Activated CD4-positive, alpha-beta T cell treated with anti-CD3 and anti-CD28 coated beads, Interleukin-2, amount 50 U/mL, for 1 hour (primary cell): ENCODE data around the gene MAP1S.

Experiments
- DNase-seq: peaks from one replicate; pipeline ENCODE4 v3.0.0-alpha.2; 2020

Gene MAP1S

DNA sequence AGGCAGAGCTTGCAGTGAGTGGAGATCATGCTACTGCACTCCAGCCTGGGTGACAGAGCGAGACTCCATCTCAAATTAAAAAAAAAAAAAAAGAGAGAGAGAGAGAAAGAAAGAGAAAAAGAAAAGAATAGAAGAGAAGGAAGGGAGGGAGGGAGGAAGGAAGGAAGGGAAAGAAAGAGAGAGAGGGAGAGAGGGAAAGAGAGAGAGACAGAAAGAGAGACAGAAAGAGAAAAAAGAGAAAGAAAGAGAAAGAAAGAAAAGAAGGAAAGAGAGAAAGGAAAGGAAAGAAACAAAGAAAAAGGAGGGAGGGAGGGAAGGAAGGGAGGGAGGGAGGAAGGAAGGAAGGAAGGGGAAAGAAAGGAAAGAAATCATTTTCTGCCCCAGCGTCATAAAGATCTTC, 24.1 kb upstream of the MAP1S start:
- DNase-seq = no peak

DNA sequence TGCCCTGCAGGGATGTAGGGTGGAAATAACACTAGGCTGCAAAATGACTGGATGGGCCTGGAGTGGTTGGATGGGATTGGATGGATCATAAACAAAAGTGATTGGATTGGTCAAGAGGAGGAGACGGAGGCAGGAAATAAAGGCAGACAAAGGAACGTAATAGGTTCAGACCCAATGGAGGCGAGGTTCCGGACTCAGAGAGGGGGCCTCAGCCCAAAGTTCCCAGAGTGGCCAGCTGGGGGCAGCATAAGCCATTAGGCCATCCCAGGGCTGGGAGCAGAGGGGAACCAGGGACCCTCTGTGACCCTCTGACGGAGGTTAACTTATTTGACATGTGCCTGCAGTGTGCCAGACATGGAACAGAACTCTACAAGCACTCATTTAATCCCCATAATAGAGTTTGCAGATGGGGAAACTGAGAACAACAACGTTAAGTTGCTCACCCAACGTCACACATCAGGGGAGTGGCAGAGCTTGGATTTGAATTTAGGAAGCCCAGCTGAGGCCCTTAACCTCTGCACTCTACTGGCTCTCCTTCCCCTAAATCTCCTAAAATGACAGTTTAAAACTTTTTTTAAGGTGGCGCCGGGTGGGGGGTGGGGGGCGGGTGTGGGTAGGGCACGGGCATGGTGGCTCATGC, 15.3 kb upstream of the MAP1S start:
- DNase-seq = peak; percentile 72

DNA sequence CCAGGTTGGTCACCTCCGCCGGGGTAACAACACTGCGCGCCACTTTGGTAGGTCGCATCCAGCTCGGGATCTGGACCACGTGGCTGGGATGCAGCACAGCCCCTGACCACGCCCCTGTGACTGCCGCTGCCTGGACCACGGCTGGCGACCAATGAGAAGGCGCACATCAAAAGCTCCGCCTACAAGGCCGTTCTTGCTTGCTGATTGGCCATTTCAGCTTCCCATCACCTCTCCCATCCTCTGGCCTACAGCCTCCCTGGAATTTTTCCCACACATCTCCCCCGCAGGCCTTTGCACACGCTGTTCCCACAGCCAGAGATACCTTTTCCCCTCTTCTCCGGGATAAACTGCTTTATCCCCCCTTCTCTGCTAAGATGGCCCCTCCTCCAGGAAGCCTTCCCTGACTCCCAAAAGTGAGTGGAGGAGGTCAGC, 12.5 kb upstream of the MAP1S start:
- DNase-seq = no peak

DNA sequence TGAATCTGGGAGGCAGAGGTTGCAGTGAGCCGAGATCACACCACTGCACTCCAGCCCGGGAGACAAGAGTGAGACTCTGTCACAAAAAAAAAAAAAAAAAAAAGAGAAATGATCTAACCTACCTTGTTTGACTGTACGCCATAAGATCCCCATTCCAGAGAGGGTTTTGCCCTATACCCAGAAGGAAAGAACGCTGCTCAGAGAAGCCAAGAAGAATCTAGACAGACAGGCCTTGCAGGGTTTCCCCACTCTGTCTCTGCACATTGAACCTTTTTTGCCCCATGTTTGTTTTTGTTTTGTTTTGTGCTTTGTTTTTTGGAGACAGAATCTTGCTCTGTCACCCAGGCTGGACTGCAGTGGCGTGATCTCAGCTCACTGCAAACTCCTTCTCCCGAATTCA, 7.4 kb upstream of the MAP1S start:
- DNase-seq = no peak

DNA sequence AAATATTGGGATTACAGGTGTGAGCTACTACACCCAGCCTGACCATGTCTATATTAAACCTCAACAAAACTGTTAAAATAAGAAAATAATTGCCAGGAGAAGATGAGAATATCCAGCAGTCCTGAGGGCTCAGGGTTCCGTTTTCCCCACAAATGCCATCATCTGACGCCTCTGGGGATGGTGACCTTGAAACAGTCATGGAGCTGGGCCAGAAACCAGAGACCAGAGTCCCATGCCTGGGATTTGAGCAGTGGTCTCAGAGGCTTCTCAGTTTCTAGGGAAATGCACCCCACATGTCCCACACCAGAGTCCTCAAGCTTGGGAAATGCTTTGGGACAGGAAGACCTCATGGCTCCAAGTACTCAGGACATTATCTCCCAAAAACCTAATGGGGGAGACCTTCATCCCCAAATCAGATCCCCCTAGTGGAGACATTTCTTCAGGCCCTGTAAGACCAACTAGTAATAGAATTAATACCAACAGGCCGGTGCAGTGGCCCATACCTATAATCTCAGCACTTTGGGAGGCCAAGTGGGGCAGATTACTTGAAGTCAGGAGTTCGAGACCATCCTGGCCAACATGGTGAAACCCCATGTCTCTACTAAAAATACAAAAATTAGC, 2.9 kb upstream of the MAP1S start:
- DNase-seq = no peak

DNA sequence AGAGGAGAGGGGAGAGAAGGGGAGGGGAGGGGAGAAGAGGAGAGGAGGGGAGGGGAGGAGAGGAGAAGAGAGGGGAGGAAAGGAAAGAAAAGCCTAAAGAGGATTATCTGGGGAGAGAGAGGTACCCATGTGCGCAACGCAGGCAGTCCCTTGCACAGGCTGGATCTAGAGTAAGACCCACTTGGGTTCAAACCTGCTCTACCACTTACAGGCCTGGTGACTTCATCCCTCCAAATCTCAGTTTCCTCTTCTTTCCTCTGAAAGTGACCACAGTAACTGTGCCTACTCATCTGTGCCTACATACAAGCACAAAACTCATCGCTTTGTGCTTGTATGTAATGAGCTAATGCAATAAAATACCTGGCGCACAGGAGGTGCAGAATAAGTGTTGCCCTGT, 732 bp upstream of the MAP1S start:
- no peak for DNase-seq

DNA sequence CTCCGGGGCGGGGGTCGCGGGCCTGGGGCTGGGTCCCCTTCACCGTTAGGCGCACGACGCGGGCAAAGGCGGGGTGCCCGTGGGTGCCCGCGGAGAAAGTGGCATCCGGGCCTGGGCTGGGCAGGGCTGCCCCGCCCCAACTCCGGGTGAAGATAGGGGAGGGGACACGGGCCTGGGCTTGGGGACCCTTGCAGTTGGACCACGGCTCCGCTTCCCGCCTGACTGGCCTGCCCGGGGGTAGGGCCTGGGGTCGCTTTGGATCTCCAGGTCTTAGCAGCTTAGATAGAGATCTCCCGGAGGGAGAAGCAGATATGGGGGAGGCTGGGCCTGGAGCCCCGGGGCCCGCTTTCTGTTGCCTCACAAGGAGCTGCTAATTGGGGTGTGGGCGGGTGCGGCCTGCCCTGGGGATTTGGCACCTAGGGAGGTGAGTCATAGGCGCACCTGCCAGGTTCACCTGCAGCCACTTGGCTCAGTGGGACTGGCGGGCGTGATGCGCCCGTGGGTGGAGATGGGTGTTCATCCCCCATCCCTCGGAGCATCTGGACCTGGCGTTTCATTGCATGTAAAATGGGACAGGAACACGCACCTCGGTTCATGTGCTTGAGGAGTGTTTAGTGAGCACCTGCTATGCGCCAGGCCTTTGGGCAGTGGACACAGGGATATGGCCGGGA, 585 bp downstream of the MAP1S start:
- DNase-seq = peak; percentile 28

DNA sequence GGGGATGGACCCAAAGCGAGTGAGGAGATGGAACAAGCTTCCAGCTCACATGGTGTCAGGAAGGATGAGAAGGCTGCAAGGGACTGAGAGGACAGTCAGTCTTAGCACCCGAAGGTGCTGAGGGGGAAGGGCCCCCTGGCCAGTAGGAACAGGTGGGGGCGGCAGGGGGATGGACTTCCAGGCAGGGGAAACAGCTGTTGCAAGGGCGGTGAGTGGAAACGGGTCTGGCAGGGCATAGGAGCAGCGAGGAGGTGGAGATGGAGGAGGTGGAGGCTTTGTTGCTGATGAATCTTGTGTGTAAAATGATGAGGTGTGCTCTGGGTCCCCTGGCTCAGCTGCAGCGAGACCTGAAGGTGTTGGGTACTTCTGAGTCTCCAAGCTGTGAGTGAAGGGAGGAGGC, 1.2 kb downstream of the MAP1S start:
- no peak for DNase-seq

DNA sequence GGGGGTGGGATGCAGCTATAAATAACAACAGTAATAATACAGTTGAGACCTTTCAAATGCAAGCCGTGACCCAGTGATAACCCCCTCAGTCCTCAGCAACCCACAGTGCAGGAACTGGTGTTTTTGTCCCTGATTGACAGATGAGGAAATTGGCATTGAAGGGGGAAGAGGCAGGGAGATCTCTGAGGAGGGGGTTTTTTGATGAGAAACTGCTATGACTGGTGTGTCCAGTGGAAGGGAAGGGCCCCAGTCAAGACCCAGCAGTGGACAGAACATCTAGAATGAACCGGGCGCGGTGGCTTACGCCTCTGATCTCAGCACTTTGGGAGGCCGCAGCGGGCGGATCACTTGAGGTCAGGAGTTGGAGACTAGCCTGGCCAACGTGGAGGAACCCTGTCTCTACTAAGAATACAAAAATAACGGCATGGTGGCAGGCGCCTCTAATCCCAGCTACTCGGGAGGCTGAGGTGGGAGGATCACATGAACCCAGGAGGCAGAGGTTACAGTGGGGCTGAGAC, 1.9 kb downstream of the MAP1S start:
- no peak for DNase-seq

DNA sequence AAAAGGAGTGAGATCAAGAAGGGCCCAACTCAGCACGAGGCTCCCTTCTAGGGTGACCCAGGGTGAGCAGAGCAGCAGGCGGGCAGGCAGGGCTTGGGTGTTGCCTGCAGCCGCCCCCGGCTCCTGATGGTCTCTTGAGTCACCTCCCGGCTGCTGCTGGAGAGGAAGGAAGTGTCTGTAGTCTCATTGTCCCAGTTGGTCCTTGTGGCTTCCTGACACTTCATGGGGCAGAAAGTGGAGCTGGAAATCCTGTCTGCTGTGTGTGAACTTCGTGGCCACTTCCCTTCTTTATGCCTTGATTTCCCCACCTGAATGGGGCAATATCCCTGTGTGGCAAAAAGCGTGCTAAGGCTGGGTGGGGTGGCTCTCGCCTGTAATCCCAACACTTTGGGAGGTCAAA, 2.5 kb downstream of the MAP1S start:
- DNase-seq = no peak

DNA sequence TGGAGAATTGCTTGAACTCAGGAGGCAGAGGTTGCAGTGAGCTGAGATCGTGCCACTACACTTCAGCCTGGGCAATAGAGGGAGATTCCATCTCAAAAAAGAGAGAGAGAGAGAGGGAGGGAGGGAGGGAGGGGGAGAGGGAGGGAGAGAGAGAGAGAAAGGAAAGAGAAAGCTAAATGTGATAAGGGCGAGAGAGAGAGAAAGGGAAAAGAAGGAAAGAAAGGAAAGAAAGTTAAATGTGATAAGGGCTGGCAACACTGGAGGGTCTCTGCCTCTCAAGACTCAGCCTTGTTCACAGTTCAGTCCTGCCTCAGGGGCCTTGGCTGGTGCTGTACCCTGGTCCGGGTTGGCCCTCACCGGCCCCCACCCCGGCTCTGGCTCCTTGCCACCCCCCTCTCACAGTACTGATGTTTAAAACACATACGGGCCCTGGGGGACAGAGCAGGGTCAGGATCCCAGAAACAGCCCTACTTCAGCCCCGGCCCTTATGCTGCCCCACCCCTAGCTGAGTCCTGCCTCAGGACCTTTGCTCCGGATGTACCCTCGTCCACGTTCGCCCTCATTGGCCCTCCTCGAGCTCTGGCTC, 3.5 kb downstream of the MAP1S start:
- DNase-seq = no peak

DNA sequence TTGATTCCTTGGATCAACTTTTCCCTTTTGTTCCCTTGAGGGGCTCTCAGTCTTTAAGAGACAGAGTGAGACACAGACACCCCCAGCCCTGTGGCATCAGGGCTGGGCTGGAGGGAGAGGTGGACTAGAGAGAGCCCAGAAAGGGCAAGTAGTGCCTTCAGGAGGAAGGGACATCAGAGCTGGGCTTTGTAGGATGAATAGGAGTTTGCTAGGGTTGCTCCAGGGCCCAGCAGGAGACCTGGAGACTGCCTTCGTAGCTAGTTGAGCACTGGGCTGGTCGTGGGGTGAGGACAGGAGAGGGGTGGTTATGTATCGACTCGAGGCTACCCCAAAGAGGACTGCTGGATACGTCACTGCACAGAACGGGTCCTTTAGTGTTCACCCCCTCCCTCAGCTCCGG, 5.4 kb downstream of the MAP1S start:
- DNase-seq = no peak

DNA sequence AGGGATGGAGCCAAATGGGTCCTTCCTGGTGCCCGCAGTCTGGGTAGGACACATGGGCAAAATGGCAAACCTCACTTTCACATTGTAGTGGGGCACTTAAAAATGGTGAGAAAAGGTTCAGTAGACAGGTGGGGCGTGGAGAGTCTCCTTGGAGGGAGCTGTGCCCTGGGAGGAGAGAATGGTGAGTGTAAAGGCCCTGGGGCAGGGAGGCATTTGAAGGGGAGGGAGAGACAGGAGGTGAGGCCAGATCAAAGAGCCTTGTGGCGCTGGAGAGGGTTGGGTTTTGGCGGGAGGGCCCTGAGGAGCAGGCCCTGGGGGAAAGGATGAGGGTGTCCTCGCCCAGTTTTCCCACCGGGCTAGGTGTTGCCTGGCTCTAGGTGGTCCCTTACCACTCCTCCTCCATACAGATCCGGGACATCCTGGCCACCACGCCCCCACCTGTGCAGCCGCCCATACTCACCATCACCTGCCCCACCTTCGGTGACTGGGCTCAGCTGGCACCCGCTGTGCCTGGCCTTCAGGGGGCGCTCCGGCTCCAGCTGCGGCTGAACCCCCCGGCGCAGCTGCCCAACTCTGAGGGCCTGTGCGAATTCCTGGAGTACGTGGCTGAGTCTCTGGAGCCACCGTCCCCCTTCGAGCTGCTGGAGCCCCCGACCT, 6.3 kb downstream of the MAP1S start:
- peak; percentile 19 for DNase-seq

DNA sequence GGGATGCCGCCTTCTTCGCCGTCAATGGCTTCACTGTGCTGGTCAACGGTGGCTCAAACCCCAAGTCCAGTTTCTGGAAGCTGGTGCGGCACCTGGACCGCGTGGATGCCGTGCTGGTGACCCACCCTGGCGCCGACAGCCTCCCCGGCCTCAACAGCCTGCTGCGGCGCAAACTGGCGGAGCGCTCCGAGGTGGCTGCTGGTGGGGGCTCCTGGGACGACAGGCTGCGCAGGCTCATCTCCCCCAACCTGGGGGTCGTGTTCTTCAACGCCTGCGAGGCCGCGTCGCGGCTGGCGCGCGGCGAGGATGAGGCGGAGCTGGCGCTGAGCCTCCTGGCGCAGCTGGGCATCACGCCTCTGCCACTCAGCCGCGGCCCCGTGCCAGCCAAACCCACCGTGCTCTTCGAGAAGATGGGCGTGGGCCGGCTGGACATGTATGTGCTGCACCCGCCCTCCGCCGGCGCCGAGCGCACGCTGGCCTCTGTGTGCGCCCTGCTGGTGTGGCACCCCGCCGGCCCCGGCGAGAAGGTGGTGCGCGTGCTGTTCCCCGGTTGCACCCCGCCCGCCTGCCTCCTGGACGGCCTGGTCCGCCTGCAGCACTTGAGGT, 7.0 kb downstream of the MAP1S start:
- no peak for DNase-seq

DNA sequence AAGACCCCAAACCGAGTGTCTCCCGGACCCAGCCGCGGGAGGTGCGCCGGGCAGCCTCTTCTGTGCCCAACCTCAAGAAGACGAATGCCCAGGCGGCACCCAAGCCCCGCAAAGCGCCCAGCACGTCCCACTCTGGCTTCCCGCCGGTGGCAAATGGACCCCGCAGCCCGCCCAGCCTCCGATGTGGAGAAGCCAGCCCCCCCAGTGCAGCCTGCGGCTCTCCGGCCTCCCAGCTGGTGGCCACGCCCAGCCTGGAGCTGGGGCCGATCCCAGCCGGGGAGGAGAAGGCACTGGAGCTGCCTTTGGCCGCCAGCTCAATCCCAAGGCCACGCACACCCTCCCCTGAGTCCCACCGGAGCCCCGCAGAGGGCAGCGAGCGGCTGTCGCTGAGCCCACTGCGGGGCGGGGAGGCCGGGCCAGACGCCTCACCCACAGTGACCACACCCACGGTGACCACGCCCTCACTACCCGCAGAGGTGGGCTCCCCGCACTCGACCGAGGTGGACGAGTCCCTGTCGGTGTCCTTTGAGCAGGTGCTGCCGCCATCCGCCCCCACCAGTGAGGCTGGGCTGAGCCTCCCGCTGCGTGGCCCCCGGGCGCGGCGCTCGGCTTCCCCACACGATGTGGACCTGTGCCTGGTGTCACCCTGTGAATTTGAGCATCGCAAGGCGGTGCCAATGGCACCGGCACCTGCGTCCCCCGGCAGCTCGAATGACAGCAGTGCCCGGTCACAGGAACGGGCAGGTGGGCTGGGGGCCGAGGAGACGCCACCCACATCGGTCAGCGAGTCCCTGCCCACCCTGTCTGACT, 7.9 kb downstream of the MAP1S start:
- no peak for DNase-seq

DNA sequence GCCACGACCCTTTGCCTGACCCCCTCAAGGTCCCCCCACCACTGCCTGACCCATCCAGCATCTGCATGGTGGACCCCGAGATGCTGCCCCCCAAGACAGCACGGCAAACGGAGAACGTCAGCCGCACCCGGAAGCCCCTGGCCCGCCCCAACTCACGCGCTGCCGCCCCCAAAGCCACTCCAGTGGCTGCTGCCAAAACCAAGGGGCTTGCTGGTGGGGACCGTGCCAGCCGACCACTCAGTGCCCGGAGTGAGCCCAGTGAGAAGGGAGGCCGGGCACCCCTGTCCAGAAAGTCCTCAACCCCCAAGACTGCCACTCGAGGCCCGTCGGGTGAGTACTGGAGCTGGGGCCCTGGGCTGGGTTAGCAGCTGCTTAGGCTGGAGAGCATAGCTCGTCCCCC, 8.6 kb downstream of the MAP1S start:
- no peak for DNase-seq

DNA sequence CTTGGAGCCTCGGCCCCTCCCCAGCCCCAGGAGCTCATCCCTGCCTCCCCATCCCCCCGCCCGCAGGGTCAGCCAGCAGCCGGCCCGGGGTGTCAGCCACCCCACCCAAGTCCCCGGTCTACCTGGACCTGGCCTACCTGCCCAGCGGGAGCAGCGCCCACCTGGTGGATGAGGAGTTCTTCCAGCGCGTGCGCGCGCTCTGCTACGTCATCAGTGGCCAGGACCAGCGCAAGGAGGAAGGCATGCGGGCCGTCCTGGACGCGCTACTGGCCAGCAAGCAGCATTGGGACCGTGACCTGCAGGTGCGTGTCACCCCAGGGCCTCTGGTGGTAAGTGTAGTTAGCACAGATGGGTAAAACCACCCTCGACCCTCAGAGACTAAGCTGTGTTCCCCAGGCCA, 13.8 kb downstream of the MAP1S start:
- DNase-seq = no peak

DNA sequence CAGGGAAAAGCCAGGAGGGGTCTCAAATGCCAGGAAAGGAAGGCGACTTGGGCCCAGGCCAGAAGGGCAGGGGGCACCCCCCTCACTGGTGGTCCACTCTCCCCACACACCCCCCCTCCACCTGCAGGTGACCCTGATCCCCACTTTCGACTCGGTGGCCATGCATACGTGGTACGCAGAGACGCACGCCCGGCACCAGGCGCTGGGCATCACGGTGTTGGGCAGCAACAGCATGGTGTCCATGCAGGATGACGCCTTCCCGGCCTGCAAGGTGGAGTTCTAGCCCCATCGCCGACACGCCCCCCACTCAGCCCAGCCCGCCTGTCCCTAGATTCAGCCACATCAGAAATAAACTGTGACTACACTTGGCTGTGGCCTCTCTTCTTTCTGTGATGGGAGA, 14.9 kb downstream of the MAP1S start:
- no peak for DNase-seq

DNA sequence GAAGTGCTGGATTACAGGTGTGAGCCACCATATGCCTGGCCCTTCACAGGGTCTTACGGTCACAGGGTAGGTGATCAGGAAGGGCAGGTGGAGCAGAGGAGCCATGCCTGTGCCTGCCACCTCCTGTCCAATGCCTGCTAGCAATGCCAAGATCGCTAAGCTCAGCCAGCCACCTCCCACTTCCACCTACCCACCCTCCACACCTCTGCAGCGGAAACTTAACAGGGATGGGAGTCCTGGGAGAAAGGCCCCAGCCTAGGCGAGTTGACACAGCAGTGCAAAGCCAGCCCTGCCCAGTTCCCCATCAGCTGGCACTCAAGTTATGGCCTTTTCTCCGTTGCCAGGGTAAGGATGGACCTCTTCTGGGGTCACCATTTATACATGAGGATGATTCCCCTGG, 16.1 kb downstream of the MAP1S start:
- no peak for DNase-seq

DNA sequence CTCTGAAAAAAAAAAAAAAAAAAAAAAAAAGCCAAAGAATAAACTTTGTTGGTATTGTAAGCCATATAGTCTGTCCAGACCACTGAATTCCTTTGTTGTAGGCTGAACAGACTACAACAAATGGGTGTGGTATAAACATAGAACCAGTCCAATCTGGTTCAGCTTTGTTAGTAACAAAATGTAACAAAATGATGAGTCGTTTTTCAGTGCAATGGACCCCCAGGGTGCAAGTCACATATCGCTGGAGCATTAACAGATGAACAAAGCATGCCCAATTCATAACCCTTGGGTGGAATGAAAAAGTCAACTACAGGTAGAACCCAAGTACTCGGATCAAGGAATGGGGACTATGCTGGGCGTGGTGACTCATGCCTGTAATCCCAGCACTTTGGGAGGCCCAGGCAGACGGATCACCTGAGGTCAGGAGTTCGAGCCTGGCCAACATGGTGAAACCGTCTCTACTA, 18.4 kb downstream of the MAP1S start:
- DNase-seq = no peak

DNA sequence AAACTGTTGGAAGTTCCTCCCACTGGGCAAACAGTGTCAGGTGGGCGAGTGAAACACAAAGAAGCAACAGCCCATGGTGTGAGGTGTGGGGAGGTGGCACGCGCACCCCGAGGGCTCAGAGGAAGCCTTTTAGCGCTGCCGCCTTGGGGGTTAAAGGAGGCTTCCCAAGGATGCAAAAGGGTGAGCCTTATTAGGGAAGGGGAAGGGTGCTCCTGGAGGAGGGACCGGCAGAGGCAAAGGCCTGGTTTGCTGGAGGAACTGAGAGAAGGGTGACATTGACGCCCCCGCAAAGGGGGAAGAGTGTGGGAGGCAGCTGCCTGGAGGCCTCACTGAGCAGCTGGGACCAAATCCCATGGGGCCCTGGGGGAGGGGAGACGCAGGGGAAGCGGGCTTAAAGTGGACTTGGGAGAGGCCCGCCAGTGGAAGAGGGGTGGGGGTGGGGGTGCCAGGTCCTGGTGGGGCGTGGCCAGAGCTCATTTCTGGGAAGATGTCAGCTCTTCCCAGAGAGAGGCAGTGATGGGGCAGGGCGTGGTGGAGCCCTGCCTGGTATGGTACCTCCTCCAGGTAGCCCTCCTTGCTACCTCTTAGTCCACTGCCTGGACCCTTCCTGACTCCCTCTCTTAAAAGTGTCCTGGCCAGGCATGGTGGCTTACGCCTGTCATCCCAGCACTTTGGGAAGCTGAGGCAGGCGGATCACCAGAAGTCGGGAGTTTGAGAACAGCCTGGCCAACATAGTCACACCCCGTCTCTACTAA, 20.0 kb downstream of the MAP1S start:
- no peak for DNase-seq
